Retinal pigment epithelial cell (primary cell): ENCODE measurements around the gene ZNF775.

Experiments
- DNase-seq: peaks from one replicate; pipeline ENCODE4 v3.0.0-alpha.2; 2010; ENCODE audit warnings: low read depth
- H3K4me3 ChIP-seq: 2 replicates; pipeline ENCODE4 v1.5.1; 2011; ENCODE audit warnings: mild to moderate bottlenecking, low read length, control low read depth, moderate library complexity
- TF ChIP-seq, protein P1 (sequence below): conservative IDR thresholded peaks from 2 replicates; pipeline ENCODE4 v1.5.1; 2011; ENCODE audit warnings: low read depth, low read length, control low read depth, inconsistent platforms

The ZNF775 gene

DNA sequence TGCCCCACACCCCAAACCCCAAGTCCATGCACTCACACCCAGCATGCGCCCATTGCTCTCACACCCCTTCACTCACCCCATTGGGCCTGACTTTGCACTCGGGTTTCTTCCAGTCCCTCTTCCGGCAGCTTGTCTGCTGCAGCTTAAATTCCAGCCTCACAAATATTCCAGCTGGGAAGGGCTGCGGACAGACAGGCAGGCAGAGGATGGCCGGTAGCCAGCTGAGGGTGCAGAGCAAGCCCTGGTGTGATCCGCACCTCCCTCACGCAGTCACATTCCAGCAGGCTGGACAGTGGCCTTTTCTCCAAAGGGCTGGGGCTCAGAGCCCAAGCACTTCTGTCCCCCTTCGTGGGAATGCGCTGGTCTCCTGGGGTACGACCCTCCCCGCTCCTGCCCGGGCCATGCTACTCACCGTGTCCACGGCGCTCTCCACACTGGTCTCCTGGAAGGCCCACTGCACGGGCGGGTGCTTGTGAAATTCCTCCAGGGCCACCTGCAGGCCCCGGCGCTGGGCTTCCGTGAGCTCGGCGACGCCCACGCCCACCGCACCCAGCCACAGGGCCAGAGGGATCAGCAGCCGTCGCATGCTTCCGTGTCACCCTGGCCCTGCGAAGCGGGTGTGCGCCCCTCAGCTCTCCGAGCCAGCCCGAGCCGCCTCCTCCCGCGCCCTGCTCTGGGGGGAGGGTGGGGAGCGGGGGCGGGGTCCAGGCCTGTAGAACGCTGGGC is 38.9 kb upstream of the ZNF775 start:
- H3K4me3 ChIP-seq: peak overlapping the region; percentile 72
- DNase-seq: no peak
- TF ChIP-seq, protein P1, sequence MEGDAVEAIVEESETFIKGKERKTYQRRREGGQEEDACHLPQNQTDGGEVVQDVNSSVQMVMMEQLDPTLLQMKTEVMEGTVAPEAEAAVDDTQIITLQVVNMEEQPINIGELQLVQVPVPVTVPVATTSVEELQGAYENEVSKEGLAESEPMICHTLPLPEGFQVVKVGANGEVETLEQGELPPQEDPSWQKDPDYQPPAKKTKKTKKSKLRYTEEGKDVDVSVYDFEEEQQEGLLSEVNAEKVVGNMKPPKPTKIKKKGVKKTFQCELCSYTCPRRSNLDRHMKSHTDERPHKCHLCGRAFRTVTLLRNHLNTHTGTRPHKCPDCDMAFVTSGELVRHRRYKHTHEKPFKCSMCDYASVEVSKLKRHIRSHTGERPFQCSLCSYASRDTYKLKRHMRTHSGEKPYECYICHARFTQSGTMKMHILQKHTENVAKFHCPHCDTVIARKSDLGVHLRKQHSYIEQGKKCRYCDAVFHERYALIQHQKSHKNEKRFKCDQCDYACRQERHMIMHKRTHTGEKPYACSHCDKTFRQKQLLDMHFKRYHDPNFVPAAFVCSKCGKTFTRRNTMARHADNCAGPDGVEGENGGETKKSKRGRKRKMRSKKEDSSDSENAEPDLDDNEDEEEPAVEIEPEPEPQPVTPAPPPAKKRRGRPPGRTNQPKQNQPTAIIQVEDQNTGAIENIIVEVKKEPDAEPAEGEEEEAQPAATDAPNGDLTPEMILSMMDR: no peak

DNA sequence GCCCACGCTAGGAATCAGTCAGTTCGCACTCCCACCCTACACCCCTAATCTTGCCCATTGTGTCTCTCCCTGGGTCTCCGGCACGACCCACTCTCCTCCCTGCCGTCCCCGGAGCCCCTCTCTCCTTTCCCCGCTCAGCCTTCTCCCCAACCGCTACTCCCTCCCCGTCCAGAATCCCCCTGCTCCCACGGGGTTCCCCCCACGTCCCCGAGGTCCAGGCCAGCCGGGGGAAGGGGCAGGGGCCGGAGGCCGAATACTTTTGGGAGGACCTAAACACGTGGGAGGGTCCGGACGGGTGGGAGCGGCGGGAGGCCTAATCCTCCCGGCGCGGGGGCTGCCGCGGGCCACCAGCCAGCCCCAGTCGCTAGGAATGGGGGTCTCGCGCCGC is 38.3 kb upstream of the ZNF775 start:
- TF ChIP-seq, protein P1: no peak
- DNase-seq: no peak
- peak overlapping the region; percentile 72 for H3K4me3 ChIP-seq

DNA sequence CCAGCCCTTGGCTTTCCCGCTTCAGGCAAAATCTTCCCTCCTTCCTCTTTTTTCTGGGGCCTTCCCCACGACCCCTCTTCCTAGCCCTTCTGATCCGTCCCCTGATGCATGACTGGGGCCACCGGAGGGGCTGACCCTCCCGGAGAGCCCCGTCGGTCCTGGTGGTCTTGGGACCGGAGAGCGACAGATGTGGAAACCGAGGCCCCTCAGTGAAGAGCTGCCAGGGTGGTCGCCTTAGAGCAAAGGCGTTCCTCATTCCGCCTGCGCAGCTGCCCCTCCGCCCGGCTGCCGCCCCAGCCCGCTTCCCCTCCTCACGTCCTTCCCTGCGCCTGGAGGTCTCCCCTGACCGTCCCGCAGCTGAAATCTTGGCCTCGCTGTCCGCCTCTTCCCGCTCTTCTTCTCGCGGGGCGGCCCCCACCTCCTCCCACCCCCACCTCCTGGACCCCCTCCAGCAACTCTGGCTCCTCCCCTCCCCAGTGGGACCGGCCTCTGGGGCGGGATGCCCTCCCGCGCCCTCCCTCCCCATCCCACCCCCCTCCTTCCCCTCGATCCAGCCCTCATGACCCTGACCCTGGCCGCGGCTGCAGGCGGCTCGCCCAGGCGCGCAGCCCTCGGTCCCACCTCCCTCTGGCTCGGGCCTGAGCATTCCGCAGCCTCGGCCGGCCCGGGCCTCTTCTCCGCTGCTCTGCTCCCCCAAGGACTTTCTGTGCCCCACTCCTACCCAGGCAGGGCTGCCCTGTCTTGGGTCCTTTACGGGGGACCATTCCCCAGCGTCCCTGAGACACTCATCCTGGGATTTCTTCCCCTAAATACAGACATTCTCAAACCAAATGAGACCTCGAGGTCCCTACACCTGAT is 37.6 kb upstream of the ZNF775 start, which contains the start of gene RARRES2:
RARRES2 (minus strand) TSS at position 367 of the 858 bp plus-strand sequence. CDS start 1,020 bp downstream, outside the sequence.
- H3K4me3 ChIP-seq: peak within 1 kb of the TSS; percentile 72
- no peak for DNase-seq
- TF ChIP-seq, protein P1: no peak

DNA sequence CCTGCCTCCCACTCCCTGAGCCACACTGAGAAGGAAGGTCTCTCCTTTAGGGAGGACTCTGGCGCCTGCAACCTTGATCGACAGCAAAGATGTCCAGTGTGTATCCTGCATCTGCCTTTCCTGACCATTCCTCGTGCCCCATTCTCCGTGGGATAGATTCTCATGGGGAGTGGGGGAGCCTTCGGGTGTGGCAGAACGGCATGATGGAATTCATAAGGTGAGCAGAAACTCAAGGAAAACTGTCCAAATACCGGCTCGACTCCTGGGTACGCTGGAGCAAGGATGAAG is 37.1 kb upstream of the ZNF775 start:
- no peak for DNase-seq
- H3K4me3 ChIP-seq: peak overlapping the region; percentile 72
- TF ChIP-seq, protein P1: no peak

DNA sequence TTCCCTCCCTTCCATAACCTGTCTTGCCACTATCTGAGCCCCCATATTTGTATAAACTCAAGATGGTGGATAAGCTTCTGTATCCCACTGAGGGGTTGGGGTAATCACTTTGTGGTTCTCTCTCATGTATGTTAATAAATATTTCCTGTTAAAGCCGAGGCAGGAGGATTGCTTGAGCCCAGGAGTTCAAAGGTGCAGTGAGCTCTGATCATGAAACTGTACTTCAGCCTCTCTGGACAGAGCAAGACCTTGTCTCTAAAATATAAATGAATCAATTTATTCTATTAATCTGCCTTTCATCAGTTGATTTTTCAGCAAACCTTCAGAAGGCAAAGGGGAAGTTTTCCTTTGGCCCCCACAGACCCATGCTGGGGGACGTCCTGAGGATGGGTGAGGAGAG is 35.9 kb upstream of the ZNF775 start:
- no peak overlapping the region for H3K4me3 ChIP-seq
- DNase-seq: no peak
- TF ChIP-seq, protein P1: no peak

DNA sequence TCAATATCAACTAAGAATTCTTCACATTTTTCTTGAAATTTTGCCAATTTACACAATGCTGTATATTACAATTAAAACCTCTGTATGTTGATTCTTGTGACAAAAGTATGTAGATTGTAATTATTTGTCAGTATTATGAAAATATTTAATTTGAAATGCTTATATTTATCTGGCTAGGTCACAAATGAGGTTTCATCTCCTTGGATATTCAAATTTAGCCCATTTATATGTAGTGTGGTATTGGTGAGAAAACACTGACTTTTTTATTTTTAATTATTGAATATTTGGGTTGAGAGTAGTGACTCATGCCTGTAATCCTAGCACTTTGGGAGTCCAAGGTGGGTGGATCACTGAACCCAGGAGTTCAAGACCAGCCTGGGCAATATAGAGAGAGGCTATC is 34.8 kb upstream of the ZNF775 start:
- TF ChIP-seq, protein P1: no peak
- no peak for DNase-seq
- no peak overlapping the region for H3K4me3 ChIP-seq

DNA sequence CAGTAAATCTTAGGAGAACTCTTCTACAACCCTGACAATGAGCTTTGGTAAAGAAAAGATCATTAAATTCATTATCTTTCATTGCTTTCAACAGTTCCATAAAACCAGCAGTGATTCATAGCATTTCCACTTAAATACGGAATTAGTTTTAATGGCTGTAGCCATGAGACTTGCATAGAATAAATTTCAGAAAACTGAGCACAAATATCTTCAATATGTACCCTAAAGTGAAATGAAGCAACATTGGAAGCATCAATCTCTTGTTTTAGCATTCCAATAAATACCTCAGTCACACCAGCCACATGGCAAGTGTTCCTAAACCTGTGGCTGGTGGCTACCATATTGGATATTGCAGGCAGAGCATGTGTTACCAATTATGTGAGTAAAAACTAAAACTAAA is 34.1 kb upstream of the ZNF775 start:
- no peak overlapping the region for H3K4me3 ChIP-seq
- TF ChIP-seq, protein P1: no peak
- no peak for DNase-seq
